Activated CD8-positive, alpha-beta memory T cell treated with anti-CD3 and anti-CD28 coated beads for 4 hours (primary cell): ENCODE data around the gene AP1G2.
"Not testable (repeated sequence)": the region's sequence is repeated elsewhere in the genome, so short reads cannot be mapped to it uniquely, and the experiment has no call there.

ENCODE experiments used
- DNase-seq, 2 donors: peaks; one replicate each; pipeline ENCODE4 v3.0.0-alpha.2; 2020; ENCODE audit warnings: low read depth in 2 of 2

Gene AP1G2

DNA sequence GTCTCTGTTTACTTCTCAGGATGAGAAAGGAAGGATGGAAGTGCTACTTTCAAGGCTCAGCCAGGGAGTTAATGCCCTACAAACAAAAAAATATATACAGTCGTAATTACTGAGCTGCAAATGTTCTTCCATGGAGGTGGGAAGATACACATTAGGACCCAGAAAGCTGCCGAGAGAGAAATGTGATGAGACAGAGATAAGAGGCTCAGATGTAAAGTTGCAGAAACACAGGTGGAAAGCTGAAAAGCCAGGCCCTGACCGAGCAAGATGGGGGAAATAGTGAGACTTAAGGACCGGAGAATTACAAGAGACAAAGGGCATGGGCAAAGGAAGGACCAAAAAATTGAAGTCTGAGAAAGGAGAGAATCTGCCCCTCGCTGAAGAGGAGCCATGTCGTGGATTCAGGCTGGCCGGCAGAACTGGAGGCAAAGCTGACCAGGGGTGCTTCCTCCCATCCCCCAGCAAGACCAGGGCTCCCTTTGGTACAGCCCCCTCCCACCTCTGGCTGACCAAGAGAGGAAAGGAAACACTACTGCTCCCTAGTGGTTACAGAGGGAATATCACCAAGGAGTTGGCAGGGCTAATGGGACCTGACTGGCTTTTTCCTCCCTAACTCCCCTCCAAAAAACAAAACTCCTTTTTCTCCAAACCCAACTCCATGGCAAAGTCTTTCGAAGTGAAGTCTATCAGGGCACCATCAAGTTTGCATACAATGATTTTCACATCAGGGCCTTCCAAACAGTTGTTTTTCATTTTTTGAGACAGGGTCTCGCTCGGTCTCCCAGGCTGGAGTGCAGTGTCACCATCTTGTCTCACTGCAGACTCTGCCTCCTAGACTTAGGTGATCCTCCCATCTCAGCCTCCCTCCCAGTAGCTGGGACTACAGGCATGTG is 28.1 kb downstream of the AP1G2 start:
- DNase-seq = no peak

GRCh38 chr14:23538785-23539184 is 28.8 kb downstream of the AP1G2 start:
- DNase-seq = no peak

- DNase-seq = no peak
These were observed 29.4 kb downstream of the AP1G2 start for GRCh38 chr14:23538050-23538718.

DNA sequence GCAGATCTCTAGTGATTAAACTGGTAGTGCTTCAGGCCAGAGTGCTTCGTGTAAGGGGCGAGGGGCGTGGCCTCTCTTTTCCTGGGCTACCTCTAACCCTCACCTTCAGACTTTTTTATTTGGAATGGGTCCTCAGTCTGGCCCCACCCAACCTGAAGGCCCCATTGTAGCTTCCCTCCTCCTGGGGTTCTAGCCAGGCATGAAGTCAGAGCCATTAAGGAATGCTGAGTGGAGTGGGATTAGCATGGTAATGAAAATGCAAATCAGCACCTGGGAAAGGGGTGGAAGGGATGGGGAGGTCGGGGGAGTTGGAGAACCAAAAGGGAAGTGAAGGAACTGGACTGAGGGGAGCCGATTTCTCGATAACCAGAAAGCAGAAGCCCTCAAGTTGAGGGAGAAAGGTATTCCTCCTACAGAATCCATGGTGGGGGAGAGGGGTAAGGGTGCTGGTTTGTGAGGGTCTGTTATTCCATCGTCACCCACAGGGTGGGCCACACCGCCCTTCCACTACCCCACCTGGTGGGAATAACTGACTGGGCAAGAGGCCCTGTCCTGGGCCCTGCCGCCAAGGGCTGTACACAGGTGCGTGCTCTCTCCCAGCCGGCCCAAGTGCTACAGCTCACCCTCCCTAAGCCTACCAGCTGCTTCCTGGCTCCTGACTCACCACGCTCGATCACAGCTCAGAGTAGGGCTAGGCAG is 30.1 kb downstream of the AP1G2 start:
- no peak for DNase-seq

DNA sequence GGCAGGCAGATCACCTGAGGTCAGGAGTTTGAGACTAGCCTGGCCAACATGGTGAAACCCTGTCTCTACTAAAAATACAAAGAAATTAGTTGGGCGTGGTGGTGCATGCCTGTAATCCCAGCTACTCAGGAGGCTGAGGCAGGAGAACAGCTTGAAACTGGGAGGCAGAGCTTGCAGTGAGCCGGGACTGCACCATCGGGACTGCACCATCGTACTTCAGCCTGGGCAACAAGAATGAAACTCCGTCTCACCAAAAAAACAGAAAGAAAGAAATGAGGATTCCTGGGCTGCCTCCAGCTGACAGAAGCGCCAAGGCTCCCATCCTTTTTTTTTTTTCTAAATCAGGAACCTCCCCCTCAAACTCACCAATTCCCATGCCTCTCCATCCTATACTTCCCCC is 30.7 kb downstream of the AP1G2 start:
- not testable (repeated sequence) for DNase-seq

- DNase-seq = no peak
These were observed 31.1 kb downstream of the AP1G2 start for GRCh38 chr14:23536494-23536893.

DNA sequence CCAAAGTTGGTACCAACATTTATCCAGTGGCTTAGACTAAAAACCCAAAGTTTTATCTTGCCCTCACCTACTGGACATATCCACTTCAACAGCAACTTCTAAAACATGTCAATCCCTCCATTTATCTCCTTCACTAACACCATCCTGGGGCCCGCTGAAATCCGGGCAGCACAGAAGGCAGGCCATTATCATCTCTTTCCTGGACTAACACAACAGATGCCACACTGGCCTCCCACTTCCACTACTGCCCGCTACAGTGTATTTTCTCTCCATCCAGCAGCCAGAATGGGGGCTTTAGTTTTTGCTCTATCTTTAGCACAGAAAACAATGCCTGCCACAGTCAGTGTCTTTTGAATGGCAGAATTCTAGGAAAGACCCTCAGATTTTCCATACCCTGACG is 31.6 kb downstream of the AP1G2 start:
- no peak for DNase-seq

GRCh38 chr14:23533652-23534435 is 33.7 kb downstream of the AP1G2 start:
- DNase-seq = no peak

GRCh38 chr14:23532658-23533057 is 34.9 kb downstream of the AP1G2 start:
- no peak for DNase-seq

GRCh38 chr14:23531391-23531790 is 36.2 kb downstream of the AP1G2 start:
- no peak for DNase-seq

GRCh38 chr14:23530375-23531055 is 37.1 kb downstream of the AP1G2 start:
- no peak for DNase-seq

GRCh38 chr14:23529016-23529415 is 38.6 kb downstream of the AP1G2 start:
- no peak for DNase-seq

- no peak for DNase-seq
These were observed 39.0 kb downstream of the AP1G2 start for GRCh38 chr14:23528555-23528954.

DNA sequence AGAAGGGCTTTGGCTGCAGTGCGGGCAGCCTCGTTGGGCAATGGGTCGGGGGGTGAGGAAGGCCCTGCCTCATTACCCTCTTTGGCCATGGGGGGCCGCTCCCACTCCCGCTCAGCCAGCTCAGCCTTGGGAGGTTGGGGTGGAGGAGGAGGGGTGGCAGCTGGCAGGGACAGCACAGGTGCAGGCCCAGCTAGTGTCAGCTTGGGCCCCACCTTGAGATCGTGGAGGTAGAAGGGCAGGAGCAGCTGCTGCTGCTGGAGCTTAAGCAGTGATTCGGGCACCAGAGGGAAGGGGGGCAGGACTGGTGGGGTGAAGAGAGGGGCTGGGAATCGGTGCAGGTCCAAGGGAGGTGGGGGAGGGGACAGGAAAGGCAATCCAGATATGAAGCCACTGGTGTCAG is 42.0 kb downstream of the AP1G2 start:
- DNase-seq = no peak

DNA sequence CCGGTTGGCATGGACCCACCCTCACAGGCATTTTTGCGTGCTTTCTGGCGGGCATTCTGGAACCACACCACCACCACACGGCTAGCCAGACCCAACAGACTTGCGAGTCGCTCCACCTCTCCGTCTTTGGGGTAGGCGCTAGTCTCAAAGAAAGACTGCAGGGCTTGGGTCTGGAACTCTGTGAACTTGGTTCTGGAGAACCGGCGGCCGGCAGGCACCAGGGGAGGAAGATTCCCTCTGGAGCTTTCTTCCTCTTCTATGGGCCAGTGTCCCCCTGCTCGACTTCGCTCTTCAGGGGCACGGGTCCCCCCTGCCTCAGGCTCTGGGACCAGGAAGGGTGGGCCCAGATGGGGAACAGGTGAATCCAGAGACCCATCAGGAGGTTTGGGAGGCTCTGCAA is 42.6 kb downstream of the AP1G2 start:
- DNase-seq = no peak

DNA sequence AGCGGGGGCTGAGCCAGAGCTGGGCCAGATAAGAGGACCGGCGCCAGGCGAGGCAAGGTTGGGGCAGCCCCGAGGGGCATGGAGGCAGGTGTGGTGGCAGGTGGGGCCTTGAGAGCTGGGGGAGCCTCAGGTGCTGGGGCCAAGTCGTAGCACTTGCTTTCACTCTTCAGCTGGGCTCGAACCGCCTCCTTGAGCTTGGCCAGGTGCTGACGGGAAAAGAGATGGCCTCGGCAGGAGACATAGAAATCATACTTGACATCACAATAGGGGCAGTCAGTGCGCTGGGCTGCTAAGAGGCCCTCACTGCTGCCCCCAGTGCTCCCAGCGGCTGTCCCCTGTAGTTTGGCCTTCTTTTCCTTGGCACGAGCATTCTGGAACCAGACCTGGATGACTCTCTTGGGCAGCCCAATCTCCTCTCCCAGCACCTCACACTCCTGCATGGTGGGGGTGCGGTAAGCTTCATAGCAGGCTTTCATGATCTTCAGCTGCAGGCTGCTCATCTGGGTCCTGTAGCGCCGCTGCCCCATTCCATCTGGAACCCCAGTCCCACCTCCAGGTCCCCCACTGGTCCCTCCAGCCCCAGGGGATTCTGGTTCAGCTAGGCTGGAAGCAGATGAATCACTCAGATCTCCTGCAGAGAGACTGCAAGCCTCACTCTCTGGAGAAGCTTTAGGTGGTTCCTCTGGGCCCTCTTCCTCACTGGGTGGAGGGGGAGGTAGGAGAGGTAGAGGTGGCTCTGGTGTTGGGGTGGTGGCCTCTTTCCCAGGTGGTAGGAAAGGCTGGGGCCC is 44.2 kb downstream of the AP1G2 start:
- no peak for DNase-seq

DNA sequence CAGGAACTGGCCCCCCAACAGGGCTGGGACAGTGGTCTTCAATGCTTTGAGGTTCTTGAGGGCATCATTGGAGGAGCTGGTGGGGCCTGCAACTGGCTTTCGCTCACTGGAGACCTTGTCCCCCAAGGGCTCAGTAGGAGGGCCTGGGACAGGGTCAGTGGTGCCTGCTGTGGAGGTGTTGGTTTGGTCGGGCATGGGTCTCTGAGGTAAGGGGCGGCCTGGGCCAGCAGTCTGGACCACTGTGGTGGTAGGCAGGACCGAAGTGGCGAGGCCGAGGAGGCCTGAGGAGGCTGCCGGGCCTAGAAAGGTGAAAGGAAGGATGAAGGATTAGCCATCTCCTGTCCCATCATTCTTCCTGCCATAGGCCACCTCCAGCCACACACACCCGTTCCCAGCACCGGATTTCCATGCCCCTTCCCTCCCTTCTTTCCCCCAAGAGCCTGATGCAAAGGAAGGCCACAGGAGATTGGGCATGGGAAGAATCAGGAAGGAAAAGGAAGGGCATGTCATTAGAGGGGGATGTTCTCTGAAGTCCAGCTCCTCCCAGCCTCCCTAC is 44.9 kb downstream of the AP1G2 start:
- no peak for DNase-seq

GRCh38 chr14:23521785-23522640 is 45.6 kb downstream of the AP1G2 start:
- DNase-seq = no peak

GRCh38 chr14:23520899-23521533 is 46.6 kb downstream of the AP1G2 start:
- no peak for DNase-seq
